Gastroesophageal sphincter (tissue), 3 donors: ENCODE results near the gene DAGLB.

Experiments used
- POLR2A ChIP-seq, 2 donors: fragments of 450-650 bp; IDR thresholded peaks; one replicate each; pipeline ENCODE4 v1.6.1; 2017; ENCODE audit warnings: antibody characterized with exemption in 2 of 2, mild to moderate bottlenecking in 2 of 2, moderate library complexity in 1 of 2
- POLR2AphosphoS5 ChIP-seq: sonication (generic); formaldehyde crosslinking; IDR thresholded peaks from one replicate; pipeline ENCODE4 v1.6.1; 2017; ENCODE audit warnings: antibody characterized with exemption
- TF ChIP-seq, protein P1 (sequence below), 4 experiments: fragments of 200-600 bp in 2 of 4; fragments of 450-650 bp in 2 of 4; sonication (generic) in 1 of 4; IDR thresholded peaks; one replicate each; pipeline ENCODE4 v1.5.1; 2017 to 2019; ENCODE audit warnings: antibody characterized with exemption in 4 of 4, mild to moderate bottlenecking in 2 of 4, moderate library complexity in 2 of 4

GRCh38 chr7:6482743-6483119 is 35.0 kb upstream of the DAGLB start:
- TF ChIP-seq, protein P1, sequence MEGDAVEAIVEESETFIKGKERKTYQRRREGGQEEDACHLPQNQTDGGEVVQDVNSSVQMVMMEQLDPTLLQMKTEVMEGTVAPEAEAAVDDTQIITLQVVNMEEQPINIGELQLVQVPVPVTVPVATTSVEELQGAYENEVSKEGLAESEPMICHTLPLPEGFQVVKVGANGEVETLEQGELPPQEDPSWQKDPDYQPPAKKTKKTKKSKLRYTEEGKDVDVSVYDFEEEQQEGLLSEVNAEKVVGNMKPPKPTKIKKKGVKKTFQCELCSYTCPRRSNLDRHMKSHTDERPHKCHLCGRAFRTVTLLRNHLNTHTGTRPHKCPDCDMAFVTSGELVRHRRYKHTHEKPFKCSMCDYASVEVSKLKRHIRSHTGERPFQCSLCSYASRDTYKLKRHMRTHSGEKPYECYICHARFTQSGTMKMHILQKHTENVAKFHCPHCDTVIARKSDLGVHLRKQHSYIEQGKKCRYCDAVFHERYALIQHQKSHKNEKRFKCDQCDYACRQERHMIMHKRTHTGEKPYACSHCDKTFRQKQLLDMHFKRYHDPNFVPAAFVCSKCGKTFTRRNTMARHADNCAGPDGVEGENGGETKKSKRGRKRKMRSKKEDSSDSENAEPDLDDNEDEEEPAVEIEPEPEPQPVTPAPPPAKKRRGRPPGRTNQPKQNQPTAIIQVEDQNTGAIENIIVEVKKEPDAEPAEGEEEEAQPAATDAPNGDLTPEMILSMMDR (IDR thresholded peaks at IDR 0.05), result no peak
- TF ChIP-seq POLR2A (IDR thresholded peaks at IDR 0.05) (no peak), POLR2AphosphoS5 (no peak)
